Loucy (cell line): Measurements from ENCODE around the gene CNTN4.

Source experiments
- H2AFZ ChIP-seq: fragments of 200-600 bp; sonication (generic); 2 replicates; pipeline ENCODE4 v1.6.0; 2016; ENCODE audit warnings: antibody characterized with exemption, mild to moderate bottlenecking, low read length, moderate library complexity
- H3F3A ChIP-seq: fragments of 200-600 bp; 2 replicates; pipeline ENCODE4 v1.6.0; 2016; ENCODE audit warnings: antibody characterized with exemption, low read depth, mild to moderate bottlenecking
- H3K27me3 ChIP-seq: fragments of 200-600 bp; sonication (generic); 2 replicates; pipeline ENCODE4 v1.6.1; 2014; ENCODE audit warnings: low read length, mild to moderate bottlenecking; ENCODE audit not compliant: insufficient read depth, poor library complexity, severe bottlenecking
- H3K36me3 ChIP-seq: fragments of 200-600 bp; sonication (generic); 2 replicates; pipeline ENCODE4 v1.6.1; 2016; ENCODE audit warnings: low read length; ENCODE audit not compliant: insufficient read depth
- H3K4me1 ChIP-seq: fragments of 200-600 bp; sonication (generic); 2 replicates; pipeline ENCODE4 v1.5.1; 2014; ENCODE audit warnings: low read length, mild to moderate bottlenecking; ENCODE audit not compliant: insufficient read depth, poor library complexity, severe bottlenecking
- H3K4me2 ChIP-seq: fragments of 200-600 bp; sonication (generic); 2 replicates; pipeline ENCODE4 v1.6.0; 2014; ENCODE audit warnings: antibody characterized with exemption, low read length, low read depth, mild to moderate bottlenecking; ENCODE audit not compliant: poor library complexity, severe bottlenecking
- H3K4me3 ChIP-seq: fragments of 200-600 bp; sonication (generic); 2 replicates; pipeline ENCODE4 v1.5.1; 2014; ENCODE audit warnings: low read length, mild to moderate bottlenecking, mixed read lengths; ENCODE audit not compliant: poor library complexity, severe bottlenecking
- H3K79me2 ChIP-seq: fragments of 200-600 bp; sonication (generic); 2 replicates; pipeline ENCODE4 v1.6.1; 2014; ENCODE audit warnings: low read length; ENCODE audit not compliant: insufficient read depth
- H3K9ac ChIP-seq: fragments of 200-600 bp; sonication (generic); 2 replicates; pipeline ENCODE4 v1.6.0; 2014; ENCODE audit warnings: mild to moderate bottlenecking, low read depth, low read length, moderate library complexity; ENCODE audit not compliant: poor library complexity, severe bottlenecking
- H3K9me2 ChIP-seq: fragments of 200-600 bp; sonication (generic); replicated peaks from 2 replicates; pipeline ENCODE4 v1.6.1; 2016; ENCODE audit warnings: low read depth, low read length, mixed read lengths
- H3K9me3 ChIP-seq: fragments of 200-600 bp; sonication (generic); 2 replicates; pipeline ENCODE4 v1.6.1; 2014; ENCODE audit warnings: mild to moderate bottlenecking, antibody characterized with exemption, low read length, low read depth; ENCODE audit not compliant: insufficient read depth
- H4K20me1 ChIP-seq: fragments of 200-600 bp; sonication (generic); 2 replicates; pipeline ENCODE4 v1.6.0; 2014; ENCODE audit warnings: antibody characterized with exemption, low read length, mild to moderate bottlenecking; ENCODE audit not compliant: insufficient read depth, poor library complexity, severe bottlenecking
- CTCF ChIP-seq: fragments of 200-600 bp; sonication (generic); conservative IDR thresholded peaks from 2 replicates; pipeline ENCODE4 v1.5.1; 2014; ENCODE audit warnings: mild to moderate bottlenecking, antibody characterized with exemption, low read length
- EZH2phosphoT487 ChIP-seq: fragments of 200-600 bp; IDR thresholded peaks from 2 replicates; pipeline ENCODE4 v1.6.1; 2018; ENCODE audit warnings: antibody characterized with exemption, mild to moderate bottlenecking, moderate library complexity, borderline replicate concordance

The CNTN4 gene

GRCh38 chr3:3105246-3105645 lies 1006.6 kb downstream of the CNTN4 start:
- Histone ChIP-seq H3K9me2 (no peaks in the 10 kb centered on the region), H3K4me3 (no peak overlapping the region), H4K20me1 (no peaks in the 10 kb centered on the region), H3K4me2 (no peak overlapping the region), H3K36me3 (no peaks in the 10 kb centered on the region), H3K79me2 (no peaks in the 10 kb centered on the region), H2AFZ (no peak overlapping the region), H3K9me3 (no peaks in the 10 kb centered on the region), H3K4me1 (no peaks in the 10 kb centered on the region), H3F3A (no peaks in the 10 kb centered on the region), H3K9ac (no peak overlapping the region), H3K27me3 (no peaks in the 10 kb centered on the region)
- no peak for TF ChIP-seq EZH2phosphoT487
- no peak for TF ChIP-seq CTCF

DNA sequence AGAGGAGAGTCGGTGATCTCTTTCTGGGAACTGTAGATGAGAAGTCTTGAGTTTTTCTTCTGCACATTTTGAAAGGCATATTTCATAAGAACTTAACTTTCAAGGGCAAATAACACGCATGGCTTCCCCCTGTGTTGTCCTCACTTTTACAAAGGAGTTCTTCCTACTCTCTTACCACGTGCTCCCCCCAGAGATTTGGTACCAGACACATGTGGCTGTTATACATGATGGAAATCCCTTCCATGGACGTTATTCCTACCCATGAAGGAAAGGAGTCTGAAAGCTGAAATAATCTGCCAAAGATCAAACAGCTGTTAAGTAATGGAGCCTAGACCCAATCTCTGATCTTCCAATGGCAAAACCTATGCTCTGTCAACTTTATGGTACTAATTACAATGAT lies 1007.1 kb downstream of the CNTN4 start:
- Histone ChIP-seq H2AFZ (no peak overlapping the region), H3K4me3 (no peak overlapping the region), H3K9me3 (no peaks in the 10 kb centered on the region), H3F3A (no peaks in the 10 kb centered on the region), H4K20me1 (no peaks in the 10 kb centered on the region), H3K79me2 (no peaks in the 10 kb centered on the region), H3K4me1 (no peaks in the 10 kb centered on the region), H3K4me2 (no peak overlapping the region), H3K36me3 (no peaks in the 10 kb centered on the region), H3K9ac (no peak overlapping the region), H3K27me3 (no peaks in the 10 kb centered on the region), H3K9me2 (no peaks in the 10 kb centered on the region)
- no peak for TF ChIP-seq CTCF
- no peak for TF ChIP-seq EZH2phosphoT487

GRCh38 chr3:3107181-3107580 lies 1008.5 kb downstream of the CNTN4 start:
- Histone ChIP-seq H3K9ac (no peak overlapping the region), H3K79me2 (no peaks in the 10 kb centered on the region), H3K4me3 (no peak overlapping the region), H2AFZ (no peak overlapping the region), H3K4me1 (no peaks in the 10 kb centered on the region), H4K20me1 (no peaks in the 10 kb centered on the region), H3F3A (no peaks in the 10 kb centered on the region), H3K27me3 (no peaks in the 10 kb centered on the region), H3K9me2 (no peaks in the 10 kb centered on the region), H3K9me3 (no peaks in the 10 kb centered on the region), H3K4me2 (no peak overlapping the region), H3K36me3 (no peaks in the 10 kb centered on the region)
- TF ChIP-seq EZH2phosphoT487 (no peak), CTCF (no peak)
